ENCODE results near the gene TBC1D8.

The TBC1D8 gene

GRCh38 chr2:101116841-101117552 is 34.2 kb downstream of the TBC1D8 start:
- Histone ChIP-seq H3K27me3 (ENCODE audit: control insufficient read depth, insufficient read depth, low read length) (no peaks in the 10 kb centered on the region), H3K27ac (ENCODE audit: low read depth, low read length) (no peak overlapping the region), H3K4me3 (ENCODE audit: low read depth, low read length) (no peak overlapping the region), H3K9ac (ENCODE audit: low read depth, low read length) (no peak overlapping the region), H3K4me1 (ENCODE audit: control insufficient read depth, insufficient read depth, low read length) (peaks cover 36% of the 10 kb centered on the region), H3K9me3 (ENCODE audit: control insufficient read depth, insufficient read depth, low read length) (no peaks in the 10 kb centered on the region), H3K36me3 (ENCODE audit: control insufficient read depth, insufficient read depth, low read length) (no peaks in the 10 kb centered on the region)

- no peaks in the 10 kb centered on the region for H3K9me3 ChIP-seq (ENCODE audit: control insufficient read depth, insufficient read depth, low read length)
- no peak overlapping the region for H3K27ac ChIP-seq (ENCODE audit: low read depth, low read length)
- no peak overlapping the region for H3K4me3 ChIP-seq (ENCODE audit: low read depth, low read length)
- H3K27me3 ChIP-seq (ENCODE audit: control insufficient read depth, insufficient read depth, low read length): no peaks in the 10 kb centered on the region
- no peak overlapping the region for H3K9ac ChIP-seq (ENCODE audit: low read depth, low read length)
- H3K36me3 ChIP-seq (ENCODE audit: control insufficient read depth, insufficient read depth, low read length): no peaks in the 10 kb centered on the region
- peaks cover 38% of the 10 kb centered on the region for H3K4me1 ChIP-seq (ENCODE audit: control insufficient read depth, insufficient read depth, low read length)
Measured at GRCh38 chr2:101116348-101116747, 34.8 kb downstream of the TBC1D8 start.

GRCh38 chr2:101115664-101116063 is 35.5 kb downstream of the TBC1D8 start:
- Histone ChIP-seq H3K4me3 (ENCODE audit: low read depth, low read length) (no peak overlapping the region), H3K36me3 (ENCODE audit: control insufficient read depth, insufficient read depth, low read length) (no peaks in the 10 kb centered on the region), H3K4me1 (ENCODE audit: control insufficient read depth, insufficient read depth, low read length) (peaks cover 38% of the 10 kb centered on the region), H3K27me3 (ENCODE audit: control insufficient read depth, insufficient read depth, low read length) (no peaks in the 10 kb centered on the region), H3K9ac (ENCODE audit: low read depth, low read length) (no peak overlapping the region), H3K27ac (ENCODE audit: low read depth, low read length) (no peak overlapping the region), H3K9me3 (ENCODE audit: control insufficient read depth, insufficient read depth, low read length) (no peaks in the 10 kb centered on the region)

- Histone ChIP-seq H3K27ac (ENCODE audit: low read depth, low read length) (peak overlapping the region; percentile 90), H3K36me3 (ENCODE audit: control insufficient read depth, insufficient read depth, low read length) (no peaks in the 10 kb centered on the region), H3K4me1 (ENCODE audit: control insufficient read depth, insufficient read depth, low read length) (peaks cover 45% of the 10 kb centered on the region), H3K9me3 (ENCODE audit: control insufficient read depth, insufficient read depth, low read length) (no peaks in the 10 kb centered on the region), H3K27me3 (ENCODE audit: control insufficient read depth, insufficient read depth, low read length) (no peaks in the 10 kb centered on the region), H3K9ac (ENCODE audit: low read depth, low read length) (no peak overlapping the region), H3K4me3 (ENCODE audit: low read depth, low read length) (peak overlapping the region; percentile 46; the same call in 1 of the 2 replicates)
Measured at GRCh38 chr2:101114815-101115214, 36.4 kb downstream of the TBC1D8 start.

- Histone ChIP-seq H3K4me3 (ENCODE audit: low read depth, low read length) (peak overlapping the region; percentile 46), H3K36me3 (ENCODE audit: control insufficient read depth, insufficient read depth, low read length) (no peaks in the 10 kb centered on the region), H3K9ac (ENCODE audit: low read depth, low read length) (peak overlapping the region; percentile 67), H3K4me1 (ENCODE audit: control insufficient read depth, insufficient read depth, low read length) (peaks cover 50% of the 10 kb centered on the region), H3K9me3 (ENCODE audit: control insufficient read depth, insufficient read depth, low read length) (no peaks in the 10 kb centered on the region), H3K27me3 (ENCODE audit: control insufficient read depth, insufficient read depth, low read length) (no peaks in the 10 kb centered on the region), H3K27ac (ENCODE audit: low read depth, low read length) (peak overlapping the region; percentile 90)
Measured at GRCh38 chr2:101114268-101114783, 36.9 kb downstream of the TBC1D8 start.

GRCh38 chr2:101113441-101114267 is 37.5 kb downstream of the TBC1D8 start:
- H3K36me3 ChIP-seq (ENCODE audit: control insufficient read depth, insufficient read depth, low read length): no peaks in the 10 kb centered on the region
- no peaks in the 10 kb centered on the region for H3K27me3 ChIP-seq (ENCODE audit: control insufficient read depth, insufficient read depth, low read length)
- peak overlapping the region; percentile 90 for H3K27ac ChIP-seq (ENCODE audit: low read depth, low read length)
- no peaks in the 10 kb centered on the region for H3K9me3 ChIP-seq (ENCODE audit: control insufficient read depth, insufficient read depth, low read length)
- H3K9ac ChIP-seq (ENCODE audit: low read depth, low read length): peak overlapping the region; percentile 67
- peaks cover 57% of the 10 kb centered on the region for H3K4me1 ChIP-seq (ENCODE audit: control insufficient read depth, insufficient read depth, low read length)
- peak overlapping the region; percentile 46 for H3K4me3 ChIP-seq (ENCODE audit: low read depth, low read length)

GRCh38 chr2:101112772-101113157 is 38.4 kb downstream of the TBC1D8 start:
- no peak overlapping the region for H3K9ac ChIP-seq (ENCODE audit: low read depth, low read length)
- H3K36me3 ChIP-seq (ENCODE audit: control insufficient read depth, insufficient read depth, low read length): no peaks in the 10 kb centered on the region
- H3K4me1 ChIP-seq (ENCODE audit: control insufficient read depth, insufficient read depth, low read length): peaks cover 57% of the 10 kb centered on the region
- no peaks in the 10 kb centered on the region for H3K9me3 ChIP-seq (ENCODE audit: control insufficient read depth, insufficient read depth, low read length)
- peak overlapping the region; percentile 90 for H3K27ac ChIP-seq (ENCODE audit: low read depth, low read length)
- H3K4me3 ChIP-seq (ENCODE audit: low read depth, low read length): peak overlapping the region; percentile 46; the same call in 1 of the 2 replicates
- H3K27me3 ChIP-seq (ENCODE audit: control insufficient read depth, insufficient read depth, low read length): no peaks in the 10 kb centered on the region

- Histone ChIP-seq H3K9me3 (ENCODE audit: control insufficient read depth, insufficient read depth, low read length) (no peaks in the 10 kb centered on the region), H3K4me3 (ENCODE audit: low read depth, low read length) (no peak overlapping the region), H3K27me3 (ENCODE audit: control insufficient read depth, insufficient read depth, low read length) (no peaks in the 10 kb centered on the region), H3K27ac (ENCODE audit: low read depth, low read length) (no peak overlapping the region), H3K4me1 (ENCODE audit: control insufficient read depth, insufficient read depth, low read length) (peaks cover 57% of the 10 kb centered on the region), H3K36me3 (ENCODE audit: control insufficient read depth, insufficient read depth, low read length) (no peaks in the 10 kb centered on the region), H3K9ac (ENCODE audit: low read depth, low read length) (no peak overlapping the region)
Measured at GRCh38 chr2:101111917-101112771, 39.0 kb downstream of the TBC1D8 start.

GRCh38 chr2:101111262-101111838 is 39.8 kb downstream of the TBC1D8 start:
- Histone ChIP-seq H3K9ac (ENCODE audit: low read depth, low read length) (no peak overlapping the region), H3K36me3 (ENCODE audit: control insufficient read depth, insufficient read depth, low read length) (no peaks in the 10 kb centered on the region), H3K9me3 (ENCODE audit: control insufficient read depth, insufficient read depth, low read length) (no peaks in the 10 kb centered on the region), H3K27ac (ENCODE audit: low read depth, low read length) (no peak overlapping the region), H3K4me3 (ENCODE audit: low read depth, low read length) (no peak overlapping the region), H3K4me1 (ENCODE audit: control insufficient read depth, insufficient read depth, low read length) (peaks cover 62% of the 10 kb centered on the region), H3K27me3 (ENCODE audit: control insufficient read depth, insufficient read depth, low read length) (no peaks in the 10 kb centered on the region)

- H3K27me3 ChIP-seq (ENCODE audit: control insufficient read depth, insufficient read depth, low read length): no peaks in the 10 kb centered on the region
- H3K36me3 ChIP-seq (ENCODE audit: control insufficient read depth, insufficient read depth, low read length): no peaks in the 10 kb centered on the region
- H3K9ac ChIP-seq (ENCODE audit: low read depth, low read length): no peak overlapping the region
- peaks cover 54% of the 10 kb centered on the region for H3K4me1 ChIP-seq (ENCODE audit: control insufficient read depth, insufficient read depth, low read length)
- no peaks in the 10 kb centered on the region for H3K9me3 ChIP-seq (ENCODE audit: control insufficient read depth, insufficient read depth, low read length)
- no peak overlapping the region for H3K4me3 ChIP-seq (ENCODE audit: low read depth, low read length)
- H3K27ac ChIP-seq (ENCODE audit: low read depth, low read length): no peak overlapping the region
Measured at GRCh38 chr2:101109451-101110118, 41.6 kb downstream of the TBC1D8 start.

Data from HUES48 (cell line).